Activated CD4-positive, alpha-beta T cell treated with anti-CD3 and anti-CD28 coated beads, Interleukin-2, amount 50 U/mL, for 16 hours (primary cell): Measurements from ENCODE around the gene C10orf90.
"Not testable (repeated sequence)": the region's sequence is repeated elsewhere in the genome, so short reads cannot be mapped to it uniquely, and the experiment has no call there.

Experiments
- DNase-seq: peaks from one replicate; pipeline ENCODE4 v3.0.0-alpha.2; 2020

The C10orf90 gene

DNA sequence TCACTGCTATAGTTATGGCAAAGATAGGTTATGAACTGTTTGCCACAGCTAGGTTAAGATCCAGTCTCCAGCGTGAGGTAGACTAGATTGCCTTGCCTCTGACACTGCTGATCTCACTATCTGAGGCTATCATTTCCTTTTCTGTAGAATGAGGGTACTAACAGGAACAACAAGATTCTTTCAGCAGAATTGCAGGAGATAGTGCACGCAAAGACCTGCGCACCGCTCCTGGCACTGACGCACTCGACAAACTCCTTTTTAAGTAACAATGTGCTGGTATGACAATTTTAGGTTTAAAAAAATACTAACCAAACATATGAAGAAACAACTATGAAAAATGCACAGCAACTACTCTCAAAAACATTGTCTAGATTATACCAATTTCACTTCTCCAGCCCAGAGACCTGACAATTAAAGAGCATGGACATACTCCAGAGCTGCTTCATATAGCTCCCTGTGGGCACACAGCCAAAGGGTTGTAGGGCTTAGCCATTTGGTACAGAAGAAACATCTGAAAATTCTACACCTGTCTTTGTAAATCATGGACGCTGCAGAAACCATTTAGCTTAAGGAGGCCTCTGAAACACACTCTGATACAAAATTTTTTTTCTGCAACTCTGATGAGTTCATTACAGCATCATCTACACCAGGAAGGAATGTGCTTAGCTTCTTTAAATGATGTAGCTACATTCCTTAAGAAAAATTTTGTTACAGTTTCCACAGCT lies 290.0 kb downstream of the C10orf90 start:
- DNase-seq = no peak

DNA sequence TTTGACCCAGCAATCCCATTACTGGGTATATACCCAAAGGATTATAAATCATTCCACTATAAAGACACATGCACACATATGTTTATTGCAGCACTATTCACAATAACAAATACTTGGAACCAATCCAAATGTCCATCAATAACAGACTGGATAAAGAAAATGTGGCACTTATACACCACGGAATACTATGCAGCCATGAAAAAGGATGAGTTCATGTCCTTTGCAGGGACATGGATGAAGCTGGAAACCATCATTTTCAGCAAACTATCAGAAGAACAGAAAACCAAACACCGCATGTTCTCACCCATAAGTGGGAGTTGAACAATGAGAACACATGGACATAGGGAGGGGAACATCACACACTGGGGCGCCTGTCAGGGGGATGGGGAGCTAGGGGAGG lies 291.3 kb downstream of the C10orf90 start:
- DNase-seq = not testable (repeated sequence)

DNA sequence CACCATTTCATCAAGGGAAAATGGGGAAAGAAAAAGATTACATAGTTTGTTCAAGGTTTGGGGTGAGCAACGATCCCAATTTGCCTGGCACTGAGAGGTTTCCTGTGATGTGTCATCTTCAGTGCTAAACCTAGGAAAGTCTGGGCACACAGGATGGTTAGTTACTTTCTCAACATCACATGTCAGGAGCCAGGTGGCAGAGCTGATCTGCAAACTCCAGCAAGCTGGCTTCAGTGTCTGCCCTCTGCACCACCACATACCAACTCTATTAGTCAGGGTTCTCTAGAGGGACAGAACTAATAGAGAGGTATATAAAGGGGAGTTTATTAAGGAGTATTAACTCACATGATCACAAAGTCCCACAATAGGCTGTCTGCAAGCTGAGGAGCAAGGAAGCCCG lies 293.5 kb downstream of the C10orf90 start:
- DNase-seq = no peak

DNA sequence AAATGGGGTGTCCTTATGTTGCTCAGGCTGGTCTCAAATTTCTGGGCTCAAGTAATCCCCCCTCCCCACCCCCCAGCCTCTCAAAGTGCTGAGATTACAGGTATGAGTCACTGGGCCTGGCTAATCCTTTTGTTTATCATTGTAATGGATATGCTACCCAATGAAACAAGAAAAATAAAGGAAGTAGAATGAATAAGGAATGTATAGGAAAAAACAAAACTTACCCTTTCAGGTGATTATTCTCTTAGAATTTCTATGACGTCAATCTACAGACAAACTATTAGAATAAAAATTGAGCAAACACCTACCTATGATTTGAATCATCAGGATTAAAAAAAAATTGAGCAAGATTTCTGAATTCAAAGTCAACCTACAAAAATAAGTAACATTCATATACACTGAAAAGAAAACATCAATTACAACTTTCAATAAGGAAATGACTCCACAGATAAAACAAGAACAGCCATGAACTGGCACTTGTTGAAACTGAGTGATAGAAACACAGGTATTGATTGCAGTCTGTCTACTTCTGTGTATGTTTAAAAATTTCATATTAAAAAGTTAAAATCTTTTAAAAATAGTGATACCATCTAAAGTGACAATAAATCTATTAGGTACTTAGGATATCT lies 294.5 kb downstream of the C10orf90 start:
- no peak for DNase-seq

DNA sequence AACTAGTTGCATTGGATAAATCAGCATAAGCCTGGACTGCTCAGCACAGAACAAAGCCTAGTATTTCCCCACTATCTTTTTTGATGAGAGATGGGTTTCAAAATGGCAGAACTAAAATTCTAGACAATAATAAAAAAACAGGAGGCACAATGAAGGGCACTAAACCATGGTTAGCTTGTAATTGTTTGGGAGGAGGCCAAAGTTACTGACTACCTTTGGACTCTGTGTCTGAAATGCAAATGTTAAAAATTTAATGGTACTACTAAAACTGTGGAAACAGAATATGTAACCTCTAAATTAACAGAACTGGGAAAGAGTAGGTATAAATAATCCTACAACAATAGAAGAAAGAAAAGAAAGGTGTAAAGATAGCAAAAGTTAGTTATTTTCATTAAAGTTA lies 295.2 kb downstream of the C10orf90 start:
- DNase-seq = no peak
